ENCODE data around the gene TXNL4A.

TXNL4A gene

DNA sequence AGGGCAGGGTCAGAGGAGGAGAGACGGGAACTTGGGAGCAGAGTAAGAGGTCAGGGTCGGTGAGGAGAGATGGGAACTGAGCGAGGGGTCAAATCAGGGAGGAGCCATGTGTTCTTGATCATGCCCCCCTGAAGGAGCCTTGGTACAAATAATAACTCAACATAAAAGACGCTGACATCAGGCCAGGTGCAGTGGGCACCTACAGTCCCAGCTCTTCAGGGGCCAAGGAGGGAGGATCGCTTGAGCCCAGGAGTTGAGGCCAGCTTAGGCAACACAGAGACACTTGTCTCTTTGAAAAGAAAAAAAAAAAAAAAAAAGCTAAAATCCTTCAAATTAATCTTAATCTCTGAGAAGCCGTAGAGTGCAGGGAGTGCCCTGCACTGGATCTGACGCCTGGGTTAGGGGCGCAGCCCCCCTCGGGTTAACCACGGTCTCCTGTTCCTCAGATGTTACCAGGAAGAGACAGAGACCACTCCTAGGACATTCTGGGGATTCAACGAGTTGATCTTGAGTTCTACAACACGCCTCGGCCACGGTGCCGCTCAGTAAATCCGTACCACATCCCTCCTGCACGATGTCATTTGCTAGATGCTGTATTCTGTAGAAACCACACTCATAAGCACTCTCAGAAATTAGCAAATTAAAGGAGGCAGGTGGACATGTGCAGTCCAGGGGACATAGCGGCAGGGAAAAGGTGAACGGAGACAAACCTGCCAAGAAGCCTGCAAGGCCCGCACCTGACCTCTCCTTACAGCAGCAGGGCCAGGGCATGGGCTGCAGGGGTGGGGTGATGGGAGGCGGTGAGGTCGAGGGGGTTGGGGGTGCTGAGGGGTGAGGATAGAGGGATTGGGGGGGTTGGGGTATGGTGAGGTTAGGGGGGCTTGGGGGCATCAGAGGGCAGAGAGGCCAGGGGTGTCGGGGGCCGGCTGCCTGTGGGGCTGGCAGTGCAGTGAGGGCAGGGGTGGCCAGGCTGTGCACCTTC lies 66.1 kb downstream of the TXNL4A start:
- ATAC-seq, result no peak
- TF ChIP-seq SNAI2 (CRISPR knock-in tag; IDR thresholded peaks at IDR 0.05) (no peak), ZNF8 (CRISPR knock-in tag; IDR thresholded peaks at IDR 0.05) (no peak), ZFP30 (CRISPR knock-in tag; IDR thresholded peaks at IDR 0.05) (no peak), RARB (CRISPR knock-in tag; IDR thresholded peaks at IDR 0.05) (no peak), ZNF565 (CRISPR knock-in tag; conservative IDR thresholded peaks at IDR 0.05; ENCODE audit: low read depth) (no peak), BACH2 (CRISPR knock-in tag; IDR thresholded peaks at IDR 0.05; ENCODE audit: borderline replicate concordance) (no peak), ZNF70 (CRISPR knock-in tag; IDR thresholded peaks at IDR 0.05) (no peak), ZFP3 (CRISPR knock-in tag; IDR thresholded peaks at IDR 0.05) (no peak)
- TF ChIP-seq, protein P1, sequence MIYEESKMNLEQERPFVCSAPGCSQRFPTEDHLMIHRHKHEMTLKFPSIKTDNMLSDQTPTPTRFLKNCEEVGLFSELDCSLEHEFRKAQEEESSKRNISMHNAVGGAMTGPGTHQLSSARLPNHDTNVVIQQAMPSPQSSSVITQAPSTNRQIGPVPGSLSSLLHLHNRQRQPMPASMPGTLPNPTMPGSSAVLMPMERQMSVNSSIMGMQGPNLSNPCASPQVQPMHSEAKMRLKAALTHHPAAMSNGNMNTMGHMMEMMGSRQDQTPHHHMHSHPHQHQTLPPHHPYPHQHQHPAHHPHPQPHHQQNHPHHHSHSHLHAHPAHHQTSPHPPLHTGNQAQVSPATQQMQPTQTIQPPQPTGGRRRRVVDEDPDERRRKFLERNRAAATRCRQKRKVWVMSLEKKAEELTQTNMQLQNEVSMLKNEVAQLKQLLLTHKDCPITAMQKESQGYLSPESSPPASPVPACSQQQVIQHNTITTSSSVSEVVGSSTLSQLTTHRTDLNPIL (CRISPR knock-in tag; IDR thresholded peaks at IDR 0.05; ENCODE audit: low read depth), result no peak
- TF ChIP-seq, protein P2, sequence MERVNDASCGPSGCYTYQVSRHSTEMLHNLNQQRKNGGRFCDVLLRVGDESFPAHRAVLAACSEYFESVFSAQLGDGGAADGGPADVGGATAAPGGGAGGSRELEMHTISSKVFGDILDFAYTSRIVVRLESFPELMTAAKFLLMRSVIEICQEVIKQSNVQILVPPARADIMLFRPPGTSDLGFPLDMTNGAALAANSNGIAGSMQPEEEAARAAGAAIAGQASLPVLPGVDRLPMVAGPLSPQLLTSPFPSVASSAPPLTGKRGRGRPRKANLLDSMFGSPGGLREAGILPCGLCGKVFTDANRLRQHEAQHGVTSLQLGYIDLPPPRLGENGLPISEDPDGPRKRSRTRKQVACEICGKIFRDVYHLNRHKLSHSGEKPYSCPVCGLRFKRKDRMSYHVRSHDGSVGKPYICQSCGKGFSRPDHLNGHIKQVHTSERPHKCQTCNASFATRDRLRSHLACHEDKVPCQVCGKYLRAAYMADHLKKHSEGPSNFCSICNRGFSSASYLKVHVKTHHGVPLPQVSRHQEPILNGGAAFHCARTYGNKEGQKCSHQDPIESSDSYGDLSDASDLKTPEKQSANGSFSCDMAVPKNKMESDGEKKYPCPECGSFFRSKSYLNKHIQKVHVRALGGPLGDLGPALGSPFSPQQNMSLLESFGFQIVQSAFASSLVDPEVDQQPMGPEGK (CRISPR knock-in tag; IDR thresholded peaks at IDR 0.05; ENCODE audit: borderline replicate concordance), result no peak
- TF ChIP-seq, protein P3, sequence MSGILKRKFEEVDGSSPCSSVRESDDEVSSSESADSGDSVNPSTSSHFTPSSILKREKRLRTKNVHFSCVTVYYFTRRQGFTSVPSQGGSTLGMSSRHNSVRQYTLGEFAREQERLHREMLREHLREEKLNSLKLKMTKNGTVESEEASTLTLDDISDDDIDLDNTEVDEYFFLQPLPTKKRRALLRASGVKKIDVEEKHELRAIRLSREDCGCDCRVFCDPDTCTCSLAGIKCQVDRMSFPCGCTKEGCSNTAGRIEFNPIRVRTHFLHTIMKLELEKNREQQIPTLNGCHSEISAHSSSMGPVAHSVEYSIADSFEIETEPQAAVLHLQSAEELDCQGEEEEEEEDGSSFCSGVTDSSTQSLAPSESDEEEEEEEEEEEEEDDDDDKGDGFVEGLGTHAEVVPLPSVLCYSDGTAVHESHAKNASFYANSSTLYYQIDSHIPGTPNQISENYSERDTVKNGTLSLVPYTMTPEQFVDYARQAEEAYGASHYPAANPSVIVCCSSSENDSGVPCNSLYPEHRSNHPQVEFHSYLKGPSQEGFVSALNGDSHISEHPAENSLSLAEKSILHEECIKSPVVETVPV (CRISPR knock-in tag; IDR thresholded peaks at IDR 0.05), result no peak
